ENCODE results near the gene RARB.

The RARB gene

DNA sequence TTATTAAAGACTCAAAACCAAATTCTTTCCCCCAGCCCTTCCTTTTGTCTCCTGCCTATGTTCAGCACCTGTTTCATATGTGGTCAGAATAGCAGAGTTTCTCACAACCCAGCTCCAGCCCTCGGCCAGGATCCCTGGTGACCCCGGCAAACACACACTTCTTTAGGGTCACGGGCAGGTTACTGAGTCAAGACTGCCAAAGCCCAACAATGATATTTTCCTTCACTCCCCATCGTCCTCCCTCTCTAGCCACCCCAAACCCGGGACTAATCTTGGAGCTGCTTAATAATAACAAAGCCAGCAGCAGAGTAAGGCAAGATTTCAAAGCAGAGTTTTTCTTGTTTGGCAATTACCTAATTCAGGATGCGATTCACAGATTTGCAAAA is 25.5 kb downstream of the RARB start:
- Histone ChIP-seq H3K4me3 (ENCODE audit: low read length) (no peak overlapping the region), H3K27ac (ENCODE audit: low read length) (no peak overlapping the region), H3K27me3 (ENCODE audit: low read depth, low read length) (peaks cover 13% of the 10 kb centered on the region; the same call in 1 of the 2 replicates), H3K9ac (ENCODE audit: low read length) (no peak overlapping the region), H2AFZ (ENCODE audit: low read depth, low read length) (no peak overlapping the region), H3K4me1 (ENCODE audit: low read length) (no peaks in the 10 kb centered on the region), H3K36me3 (replicated peaks; ENCODE audit: low read depth, low read length) (no peaks in the 10 kb centered on the region), H3K9me3 (ENCODE audit: insufficient read depth, low read length) (no peaks in the 10 kb centered on the region), H3K4me2 (ENCODE audit: low read length) (no peak overlapping the region), H4K20me1 (ENCODE audit: insufficient read depth, low read length) (no peaks in the 10 kb centered on the region), H3K79me2 (ENCODE audit: low read length) (no peaks in the 10 kb centered on the region)
- no peak for TF ChIP-seq EZH2phosphoT487 (IDR thresholded peaks at IDR 0.05; ENCODE audit: low read depth)
- TF ChIP-seq CTCF (IDR thresholded peaks at IDR 0.05; ENCODE audit: low read depth, low read length) = no peak

DNA sequence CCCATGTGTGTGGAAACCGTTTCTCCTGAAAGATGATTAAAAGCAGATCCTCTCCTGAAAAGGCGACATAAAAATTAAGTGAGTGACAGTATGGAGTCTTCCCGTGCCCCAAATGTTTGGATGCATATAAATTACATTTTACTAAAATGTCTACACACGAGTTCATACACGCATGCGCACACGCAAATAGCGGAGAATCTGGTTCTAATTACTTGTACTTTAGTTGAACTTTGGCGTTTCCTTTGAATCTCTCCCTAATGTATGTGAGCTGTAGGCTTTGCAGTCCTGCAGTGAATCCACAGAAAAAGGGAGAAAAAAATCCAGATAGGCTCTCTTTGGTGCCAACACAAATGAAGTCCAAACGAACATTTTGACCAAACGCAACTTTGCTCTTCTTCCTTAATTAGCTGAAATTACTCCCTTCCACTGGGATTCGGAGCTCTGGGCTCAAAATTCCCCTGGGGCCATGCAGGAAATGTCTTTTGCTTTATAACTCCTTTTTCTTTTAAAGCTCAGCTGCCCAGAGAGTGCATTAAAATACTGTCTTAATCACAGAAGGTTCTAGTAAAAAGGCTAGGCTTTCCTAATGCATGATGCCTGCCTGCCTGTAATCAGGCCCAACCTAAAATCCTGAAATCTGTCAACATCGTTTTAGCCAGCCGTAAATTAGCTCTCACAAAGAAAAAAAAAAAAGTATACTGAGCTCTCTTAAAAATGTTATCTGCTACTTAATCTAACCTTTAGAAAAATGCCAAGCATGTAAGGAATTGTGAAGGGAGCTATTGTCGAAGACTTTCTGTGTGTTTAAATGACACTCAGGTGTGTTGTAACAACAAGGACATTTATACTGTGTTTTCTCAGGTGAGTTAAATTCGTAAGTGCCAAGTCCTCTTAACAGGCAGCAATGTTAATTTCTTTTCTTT is 26.2 kb downstream of the RARB start:
- no peak overlapping the region for H3K4me2 ChIP-seq (ENCODE audit: low read length)
- TF ChIP-seq CTCF (IDR thresholded peaks at IDR 0.05; ENCODE audit: low read depth, low read length) = no peak
- no peak for TF ChIP-seq EZH2phosphoT487 (IDR thresholded peaks at IDR 0.05; ENCODE audit: low read depth)
- H3K79me2 ChIP-seq (ENCODE audit: low read length) = no peaks in the 10 kb centered on the region
- H3K4me1 ChIP-seq (ENCODE audit: low read length) = no peaks in the 10 kb centered on the region
- H2AFZ ChIP-seq (ENCODE audit: low read depth, low read length) = no peak overlapping the region
- no peaks in the 10 kb centered on the region for H4K20me1 ChIP-seq (ENCODE audit: insufficient read depth, low read length)
- no peak overlapping the region for H3K4me3 ChIP-seq (ENCODE audit: low read length)
- H3K27ac ChIP-seq (ENCODE audit: low read length) = no peak overlapping the region
- H3K9ac ChIP-seq (ENCODE audit: low read length) = no peak overlapping the region
- H3K9me3 ChIP-seq (ENCODE audit: insufficient read depth, low read length) = no peaks in the 10 kb centered on the region
- no peaks in the 10 kb centered on the region for H3K36me3 ChIP-seq (replicated peaks; ENCODE audit: low read depth, low read length)
- H3K27me3 ChIP-seq (ENCODE audit: low read depth, low read length) = peaks cover 13% of the 10 kb centered on the region; the same call in 1 of the 2 replicates

- Histone ChIP-seq H3K4me2 (ENCODE audit: low read length) (no peak overlapping the region), H3K27ac (ENCODE audit: low read length) (no peak overlapping the region), H3K36me3 (replicated peaks; ENCODE audit: low read depth, low read length) (no peaks in the 10 kb centered on the region), H3K9ac (ENCODE audit: low read length) (no peak overlapping the region), H3K4me1 (ENCODE audit: low read length) (peaks cover 2% of the 10 kb centered on the region; the same call in 1 of the 2 replicates), H2AFZ (ENCODE audit: low read depth, low read length) (no peak overlapping the region), H3K4me3 (ENCODE audit: low read length) (no peak overlapping the region), H3K79me2 (ENCODE audit: low read length) (no peaks in the 10 kb centered on the region), H3K27me3 (ENCODE audit: low read depth, low read length) (peaks cover 13% of the 10 kb centered on the region; the same call in 1 of the 2 replicates), H3K9me3 (ENCODE audit: insufficient read depth, low read length) (no peaks in the 10 kb centered on the region), H4K20me1 (ENCODE audit: insufficient read depth, low read length) (no peaks in the 10 kb centered on the region)
- TF ChIP-seq EZH2phosphoT487 (IDR thresholded peaks at IDR 0.05; ENCODE audit: low read depth) (no peak), CTCF (IDR thresholded peaks at IDR 0.05; ENCODE audit: low read depth, low read length) (no peak)
These were observed 27.5 kb downstream of the RARB start for GRCh38 chr3:25455441-25456132.
